Ramos (cell line): ENCODE results near the gene PRUNE2.
"Not testable (repeated sequence)": the region's sequence is repeated elsewhere in the genome, so short reads cannot be mapped to it uniquely, and the experiment has no call there.

Experiments
- in situ Hi-C: fragments of 300-500 bp; cut with MboI; formaldehyde crosslinking; loops from one replicate; pipeline ENCODE4 v1.14.3; 2022; ENCODE audit warnings: low sequenced_read_pairs; ENCODE audit not compliant: unreplicated experiment

PRUNE2 gene, protein sequence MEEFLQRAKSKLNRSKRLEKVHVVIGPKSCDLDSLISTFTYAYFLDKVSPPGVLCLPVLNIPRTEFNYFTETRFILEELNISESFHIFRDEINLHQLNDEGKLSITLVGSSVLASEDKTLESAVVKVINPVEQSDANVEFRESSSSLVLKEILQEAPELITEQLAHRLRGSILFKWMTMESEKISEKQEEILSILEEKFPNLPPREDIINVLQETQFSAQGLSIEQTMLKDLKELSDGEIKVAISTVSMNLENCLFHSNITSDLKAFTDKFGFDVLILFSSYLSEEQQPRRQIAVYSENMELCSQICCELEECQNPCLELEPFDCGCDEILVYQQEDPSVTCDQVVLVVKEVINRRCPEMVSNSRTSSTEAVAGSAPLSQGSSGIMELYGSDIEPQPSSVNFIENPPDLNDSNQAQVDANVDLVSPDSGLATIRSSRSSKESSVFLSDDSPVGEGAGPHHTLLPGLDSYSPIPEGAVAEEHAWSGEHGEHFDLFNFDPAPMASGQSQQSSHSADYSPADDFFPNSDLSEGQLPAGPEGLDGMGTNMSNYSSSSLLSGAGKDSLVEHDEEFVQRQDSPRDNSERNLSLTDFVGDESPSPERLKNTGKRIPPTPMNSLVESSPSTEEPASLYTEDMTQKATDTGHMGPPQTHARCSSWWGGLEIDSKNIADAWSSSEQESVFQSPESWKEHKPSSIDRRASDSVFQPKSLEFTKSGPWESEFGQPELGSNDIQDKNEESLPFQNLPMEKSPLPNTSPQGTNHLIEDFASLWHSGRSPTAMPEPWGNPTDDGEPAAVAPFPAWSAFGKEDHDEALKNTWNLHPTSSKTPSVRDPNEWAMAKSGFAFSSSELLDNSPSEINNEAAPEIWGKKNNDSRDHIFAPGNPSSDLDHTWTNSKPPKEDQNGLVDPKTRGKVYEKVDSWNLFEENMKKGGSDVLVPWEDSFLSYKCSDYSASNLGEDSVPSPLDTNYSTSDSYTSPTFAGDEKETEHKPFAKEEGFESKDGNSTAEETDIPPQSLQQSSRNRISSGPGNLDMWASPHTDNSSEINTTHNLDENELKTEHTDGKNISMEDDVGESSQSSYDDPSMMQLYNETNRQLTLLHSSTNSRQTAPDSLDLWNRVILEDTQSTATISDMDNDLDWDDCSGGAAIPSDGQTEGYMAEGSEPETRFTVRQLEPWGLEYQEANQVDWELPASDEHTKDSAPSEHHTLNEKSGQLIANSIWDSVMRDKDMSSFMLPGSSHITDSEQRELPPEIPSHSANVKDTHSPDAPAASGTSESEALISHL (N-terminal part only)

DNA sequence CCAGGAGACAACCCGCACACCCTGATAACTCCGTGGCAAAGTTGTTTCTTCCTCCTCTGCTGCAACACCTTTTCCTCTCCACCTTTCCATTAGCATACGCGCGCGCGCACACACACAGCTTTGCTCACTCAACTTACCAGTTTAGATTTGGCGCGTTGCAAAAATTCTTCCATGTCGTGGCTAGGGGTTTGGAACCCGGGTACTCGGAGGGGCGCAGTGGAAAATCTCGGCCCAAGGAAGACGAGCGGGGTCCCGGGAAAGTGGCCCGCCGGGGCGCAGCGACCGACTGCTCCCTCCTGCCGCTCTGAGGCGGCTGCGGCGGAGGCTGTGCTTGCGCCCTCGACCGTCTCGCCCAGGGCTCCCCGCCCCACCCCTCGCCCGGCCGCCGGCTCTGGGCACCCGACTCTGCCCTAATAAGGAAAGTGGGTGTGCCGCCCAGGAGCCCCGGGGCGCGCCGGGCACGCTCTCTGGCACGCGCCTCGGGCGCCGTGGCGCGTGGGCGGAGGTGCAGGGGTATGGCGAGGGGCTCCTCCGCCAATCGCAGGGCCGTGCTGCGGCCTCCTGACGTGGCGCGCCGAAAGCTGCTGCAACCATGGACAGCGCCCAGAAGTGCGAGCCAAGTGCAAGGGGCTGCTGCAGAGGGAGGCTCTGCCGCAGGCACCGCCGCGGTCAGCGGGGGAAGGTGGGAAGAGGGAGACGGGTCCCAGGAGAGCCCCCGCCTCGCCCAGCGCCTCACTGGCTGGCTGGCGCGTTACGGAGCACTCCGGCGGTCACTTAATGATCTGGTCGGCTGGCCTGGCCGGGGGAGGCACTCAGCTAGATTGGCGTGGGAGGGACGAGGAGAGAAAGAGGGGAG, at the start of gene PRUNE2:
TSS of gene PRUNE2 (minus strand) at position 324 of the 856 bp plus-strand sequence. CDS start at position 173, 151 bp downstream.
- in situ Hi-C loops: no loop called here

DNA sequence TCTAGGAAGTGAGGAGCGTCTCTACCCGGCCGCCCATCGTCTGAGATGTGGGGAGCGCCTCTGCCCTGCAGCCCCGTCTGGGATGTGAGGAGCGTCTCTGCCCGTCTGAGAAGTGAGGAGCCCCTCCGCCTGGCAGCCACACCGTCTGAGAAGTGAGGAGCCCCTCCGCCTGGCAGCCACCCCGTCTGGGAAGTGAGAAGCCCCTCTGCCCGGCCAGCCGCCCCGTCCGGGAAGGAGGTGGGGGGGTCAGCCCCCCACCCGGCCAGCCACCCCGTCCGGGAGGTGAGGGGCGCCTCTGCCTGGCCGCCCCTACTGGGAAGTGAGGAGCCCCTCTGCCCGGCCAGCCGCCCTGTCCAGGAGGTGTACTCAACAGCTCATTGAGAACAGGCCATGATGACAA, 49.5 kb upstream of the PRUNE2 start:
- in situ Hi-C loops: not testable (repeated sequence)

DNA sequence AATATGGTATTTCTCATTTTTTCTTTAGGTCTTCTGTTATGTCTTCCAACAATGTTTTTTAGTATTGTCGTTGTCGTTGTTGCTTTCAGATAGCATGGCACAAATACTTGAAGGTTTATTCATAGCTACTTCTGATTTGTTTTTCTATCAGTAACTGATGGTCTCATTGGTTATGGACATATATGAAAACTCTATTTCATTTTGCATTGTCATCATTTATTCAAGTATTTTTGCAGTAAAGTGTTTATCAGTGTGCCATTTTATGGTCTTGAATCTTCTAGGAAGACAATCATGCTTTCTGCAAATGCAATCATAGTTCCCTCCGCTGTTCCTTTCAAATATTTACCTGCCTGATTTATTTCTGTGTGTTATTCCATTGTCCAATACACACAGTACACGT, 44.0 kb upstream of the PRUNE2 start:
- in situ Hi-C loops: no loop called here

DNA sequence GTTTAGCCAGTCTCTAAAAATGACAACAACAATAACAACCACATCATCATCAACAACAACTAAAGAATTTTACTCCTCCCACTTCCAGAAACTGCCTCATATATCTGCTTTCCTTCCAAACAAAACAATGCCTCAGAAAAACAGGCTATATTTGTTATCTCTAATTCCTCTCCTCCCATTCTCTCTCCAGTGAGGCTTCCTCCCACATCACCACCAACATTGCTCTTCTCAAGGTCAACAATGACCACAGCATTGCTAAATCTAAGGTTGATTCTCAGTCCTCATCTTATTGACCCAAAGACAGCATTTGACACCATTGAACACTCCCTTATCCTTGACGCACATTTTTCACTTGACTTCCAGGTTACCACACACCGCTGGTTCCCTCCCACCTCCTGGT, 38.1 kb upstream of the PRUNE2 start:
- in situ Hi-C loops: no loop called here

DNA sequence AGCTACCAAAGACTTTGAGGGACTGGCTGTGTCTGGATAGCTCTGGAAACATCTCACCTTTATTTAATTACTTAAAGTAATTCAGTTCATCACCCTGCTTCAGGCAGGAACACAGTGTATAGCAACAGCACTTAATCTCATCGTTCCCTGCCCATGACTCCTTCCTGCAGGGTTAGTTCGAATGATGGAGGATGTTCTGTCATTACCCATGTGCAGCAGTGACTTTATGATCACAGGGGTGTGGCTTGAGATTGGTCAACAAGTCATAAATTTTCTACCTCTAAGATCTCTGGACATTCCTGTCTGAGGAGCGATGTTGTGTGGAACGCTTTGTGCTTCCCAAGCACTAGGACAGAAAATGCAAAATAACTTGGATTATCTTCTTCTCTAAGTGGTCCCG, 37.1 kb upstream of the PRUNE2 start:
- in situ Hi-C loops: no loop called here

DNA sequence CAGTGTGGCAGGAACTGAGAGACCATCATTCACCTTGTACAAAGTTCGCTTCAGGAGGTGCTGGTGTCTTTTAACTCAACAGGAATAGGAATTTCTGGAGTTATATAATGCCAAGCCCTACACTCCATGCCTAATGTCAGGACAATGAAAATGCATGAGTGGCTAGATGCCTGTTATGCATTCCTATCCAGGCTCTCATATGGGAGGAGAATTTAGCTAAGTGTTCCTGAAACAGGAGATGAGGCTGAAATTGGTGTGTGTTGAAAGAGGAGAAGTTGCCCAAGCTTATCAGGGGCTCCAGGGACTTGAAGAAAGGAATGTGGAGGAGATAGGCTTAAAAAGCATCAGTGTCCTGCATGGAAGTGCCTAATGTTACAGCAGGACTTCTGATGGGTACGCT, 26.8 kb upstream of the PRUNE2 start:
- in situ Hi-C loops: no loop called here

DNA sequence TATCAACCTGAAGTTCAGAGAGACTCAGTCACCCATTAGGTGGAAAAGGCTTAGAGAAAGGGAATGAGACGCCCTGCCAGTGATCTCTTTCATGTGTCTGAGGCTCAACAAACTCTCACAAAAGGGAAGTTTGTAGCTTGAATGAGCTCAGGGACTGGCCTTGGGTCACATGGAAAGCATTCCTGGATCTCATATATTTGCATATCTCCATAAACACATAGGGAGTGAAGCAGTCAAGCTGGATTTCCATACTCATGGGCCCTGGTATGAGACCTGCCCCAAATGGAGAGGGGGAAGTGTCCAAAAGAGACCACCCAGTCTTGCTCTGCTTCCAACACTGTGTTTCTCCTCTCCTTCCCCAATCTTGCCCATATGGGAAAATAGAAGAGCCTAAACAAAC, 26.4 kb upstream of the PRUNE2 start:
- in situ Hi-C loops: no loop called here

DNA sequence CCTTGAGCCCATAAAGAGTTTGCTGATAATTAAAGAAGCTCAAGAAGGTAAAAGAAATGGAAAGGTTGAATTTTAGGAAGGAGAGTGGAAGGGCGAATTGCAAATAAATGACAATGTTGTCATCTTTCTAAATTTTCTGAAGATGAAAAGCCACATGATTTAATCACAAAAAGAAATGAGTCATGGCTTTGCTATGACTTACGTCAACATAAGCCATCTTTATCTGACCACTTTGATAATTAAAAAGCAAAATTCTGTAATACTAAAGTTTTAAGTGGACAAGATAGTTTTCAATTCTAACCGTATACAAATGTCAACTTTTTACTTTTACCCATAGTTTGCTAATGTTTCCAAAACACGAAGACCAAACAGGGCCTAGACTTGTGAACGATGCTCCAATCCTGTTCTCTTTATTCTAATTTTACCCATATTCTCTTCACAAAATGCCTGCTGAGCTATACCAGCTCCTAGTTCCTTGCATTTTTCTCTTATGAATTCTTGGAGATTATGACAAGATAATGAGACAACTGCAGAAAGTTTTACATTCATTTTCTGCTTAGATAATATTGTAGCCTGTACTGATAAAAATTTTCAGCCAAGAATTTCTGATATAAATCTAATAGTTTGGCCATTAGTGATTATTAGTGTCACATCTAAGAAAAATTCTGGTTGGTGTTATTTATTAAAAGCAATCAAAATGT, 21.8 kb upstream of the PRUNE2 start:
- in situ Hi-C loops: no loop called here

DNA sequence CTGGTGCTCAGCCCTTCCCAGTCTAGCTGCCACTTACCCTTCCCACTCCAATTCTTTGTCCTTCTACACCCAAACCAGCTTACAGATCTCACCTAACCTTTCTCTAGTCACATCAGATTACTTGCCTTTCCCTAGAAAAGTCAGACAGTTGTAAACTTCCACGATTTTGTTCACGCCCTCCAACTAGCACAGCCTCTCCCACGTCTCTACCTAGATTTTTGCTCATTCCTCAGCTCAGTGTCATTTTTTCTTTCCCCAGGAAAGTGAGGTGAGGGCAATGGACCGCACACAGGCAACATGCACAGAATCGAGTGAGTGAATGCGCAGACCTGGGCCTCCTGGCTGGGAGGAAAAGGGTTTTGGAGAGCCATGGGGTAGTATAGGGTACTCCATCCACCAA, 20.9 kb upstream of the PRUNE2 start:
- in situ Hi-C loops: no loop called here

DNA sequence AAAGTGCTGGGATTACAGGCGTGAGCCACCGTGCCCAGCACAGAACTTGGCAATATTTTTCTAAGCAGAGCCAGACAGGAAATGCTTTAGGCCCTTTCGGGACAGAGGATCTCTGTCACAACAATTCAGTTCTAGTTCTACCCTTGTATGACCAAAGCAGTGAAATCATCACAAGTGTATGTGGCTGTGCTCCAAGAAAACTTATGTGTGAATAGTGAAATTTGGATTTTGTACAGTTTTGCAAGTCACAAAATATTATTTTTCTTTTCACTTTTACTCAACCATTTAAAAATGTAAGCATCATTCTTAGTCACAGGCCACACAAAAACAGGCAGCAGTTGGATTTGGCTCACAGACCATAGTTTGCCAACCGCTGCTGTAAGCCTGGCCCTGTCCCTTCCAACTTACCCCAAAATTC, 20.4 kb upstream of the PRUNE2 start:
- in situ Hi-C loops: no loop called here

DNA sequence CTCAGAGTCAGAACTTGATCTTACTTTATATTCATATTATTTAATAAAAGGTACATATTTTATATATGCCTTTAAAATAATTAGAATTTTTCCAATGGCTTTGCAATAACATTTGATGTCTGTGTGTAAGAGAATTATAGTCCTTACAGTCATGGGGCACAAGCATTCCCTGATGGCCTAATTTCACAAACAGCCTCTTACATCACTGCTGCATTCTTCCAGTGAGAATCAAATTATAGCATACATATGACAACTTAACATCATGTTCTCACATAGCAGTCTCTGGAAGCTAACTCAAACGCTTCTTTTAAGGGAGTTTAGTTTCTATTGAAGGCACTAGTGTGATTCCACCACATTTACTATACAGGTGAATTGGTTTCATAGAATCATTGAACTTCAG, 15.3 kb upstream of the PRUNE2 start:
- in situ Hi-C loops: no loop called here

DNA sequence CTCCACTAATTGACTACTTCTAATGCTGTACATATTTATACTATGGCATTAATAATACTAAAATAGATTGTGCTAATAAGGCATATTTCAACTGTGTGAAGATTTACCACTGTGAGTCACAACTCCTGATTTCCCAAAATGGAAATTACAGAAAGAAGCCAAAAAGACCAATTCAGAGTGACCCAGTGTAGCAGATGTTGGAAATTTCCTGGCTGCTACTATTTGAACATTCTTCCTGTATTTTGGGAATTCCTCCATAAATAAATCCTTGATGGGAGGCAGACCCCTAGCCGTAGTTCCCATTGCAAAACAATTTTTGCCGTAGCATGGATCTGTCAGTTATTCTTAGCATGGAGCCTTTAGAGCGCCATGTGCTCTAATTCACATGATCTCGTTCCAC, 11.4 kb upstream of the PRUNE2 start:
- in situ Hi-C loops: no loop called here

DNA sequence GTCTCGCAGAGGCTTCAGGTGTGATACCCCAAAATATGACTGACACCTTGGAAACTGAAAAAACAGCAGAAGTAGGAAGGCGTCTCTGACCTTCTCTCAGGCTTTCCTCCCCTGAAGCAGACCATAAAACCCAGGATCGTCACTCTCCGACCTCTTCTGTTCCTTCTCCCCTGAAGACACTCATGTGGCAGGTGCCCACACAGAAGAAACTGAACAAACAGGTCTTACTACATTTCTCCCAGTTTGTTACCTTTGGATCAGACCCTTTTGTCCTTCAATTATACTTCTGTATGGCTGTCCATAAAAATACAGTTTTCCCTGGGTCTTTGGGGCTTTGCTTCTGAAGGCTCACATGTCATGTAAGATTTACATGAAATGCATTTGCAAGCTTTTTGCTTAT, 10.3 kb upstream of the PRUNE2 start:
- in situ Hi-C loops: no loop called here

DNA sequence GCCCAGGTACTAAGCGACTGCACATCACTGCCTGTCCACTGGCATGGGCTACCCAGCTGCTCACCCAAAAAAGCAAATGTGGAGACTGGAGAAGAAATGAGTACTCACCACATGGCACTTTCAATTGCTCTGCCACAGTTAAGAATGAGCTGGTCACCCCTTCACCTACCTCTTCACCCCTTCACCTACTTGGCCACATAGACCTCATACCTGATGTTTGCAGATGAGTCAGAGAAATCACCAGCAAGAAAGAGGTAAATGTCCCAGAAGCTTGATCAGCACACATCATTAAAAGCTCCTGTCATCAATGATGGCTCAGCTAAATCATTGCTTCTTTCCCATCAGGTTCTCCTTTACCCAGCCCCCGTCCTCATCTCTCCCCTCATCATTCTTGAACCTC, 7.6 kb upstream of the PRUNE2 start:
- in situ Hi-C loops: no loop called here

DNA sequence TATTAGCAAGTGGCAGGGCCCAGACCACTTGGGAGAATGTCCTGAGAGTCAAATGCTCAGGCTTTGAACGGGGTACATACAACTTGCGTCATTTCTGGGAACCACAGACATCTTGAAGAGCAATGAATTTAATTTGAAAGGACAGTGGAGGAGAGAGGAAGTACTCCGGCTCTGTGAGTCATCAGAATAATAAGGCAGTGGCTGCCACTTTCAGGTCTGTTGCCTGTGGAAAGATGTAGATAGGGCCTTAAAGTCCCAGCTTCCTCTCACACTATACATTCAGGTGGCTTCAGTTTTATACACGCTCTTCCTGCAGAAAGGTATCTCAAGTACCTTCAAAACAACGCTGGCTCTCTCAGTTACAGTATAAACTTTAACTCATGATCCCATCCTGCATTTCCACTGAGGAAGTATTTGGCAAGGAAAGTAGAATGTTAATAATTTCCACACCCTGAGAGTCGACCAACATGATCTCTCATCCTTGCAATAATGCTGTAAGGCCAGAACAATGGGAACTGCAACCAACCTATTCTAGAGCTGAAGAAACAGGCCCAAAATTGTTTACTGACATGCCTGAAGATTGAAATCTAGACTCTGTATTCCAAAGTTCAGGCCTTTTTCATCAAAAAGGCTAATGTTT, 6.8 kb upstream of the PRUNE2 start:
- in situ Hi-C loops: no loop called here

DNA sequence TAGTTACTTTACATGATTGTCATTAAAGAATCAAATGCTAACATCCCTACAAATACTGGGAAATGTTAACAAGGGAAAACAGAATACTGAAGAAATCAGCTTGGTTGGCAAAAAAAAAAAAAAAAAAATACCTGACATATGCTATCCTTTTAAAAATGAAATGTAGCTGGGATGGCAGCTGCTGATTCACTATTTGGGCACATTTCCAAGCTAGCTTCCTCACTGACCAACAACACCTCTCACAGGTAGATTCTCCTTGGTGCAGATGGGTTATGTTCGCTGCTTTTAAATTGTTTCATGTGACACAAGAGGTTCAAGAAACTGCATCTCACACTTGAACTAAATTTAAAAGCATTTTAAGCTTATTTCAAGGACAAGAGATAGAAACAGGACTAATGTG, 6.1 kb upstream of the PRUNE2 start:
- in situ Hi-C loops: no loop called here

DNA sequence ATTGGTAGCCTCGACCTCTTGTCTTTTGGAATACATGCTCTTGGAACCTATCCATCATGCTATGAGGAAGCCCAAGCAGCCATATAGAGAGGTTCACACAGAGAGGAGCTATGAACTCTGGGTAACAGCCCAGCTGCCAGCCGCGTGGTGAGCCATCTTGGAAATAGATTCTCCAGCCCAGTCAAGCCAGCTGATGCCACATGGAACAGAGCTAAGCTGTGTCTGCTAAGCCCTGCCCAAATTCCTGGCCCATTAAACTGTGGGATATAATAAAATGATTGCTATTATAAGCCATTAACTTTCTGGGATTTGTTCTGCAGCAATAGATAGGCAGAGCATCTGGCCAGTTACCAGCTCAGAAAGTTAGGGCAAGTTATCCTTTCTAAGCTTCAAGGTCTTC, 4.9 kb upstream of the PRUNE2 start:
- in situ Hi-C loops: no loop called here

DNA sequence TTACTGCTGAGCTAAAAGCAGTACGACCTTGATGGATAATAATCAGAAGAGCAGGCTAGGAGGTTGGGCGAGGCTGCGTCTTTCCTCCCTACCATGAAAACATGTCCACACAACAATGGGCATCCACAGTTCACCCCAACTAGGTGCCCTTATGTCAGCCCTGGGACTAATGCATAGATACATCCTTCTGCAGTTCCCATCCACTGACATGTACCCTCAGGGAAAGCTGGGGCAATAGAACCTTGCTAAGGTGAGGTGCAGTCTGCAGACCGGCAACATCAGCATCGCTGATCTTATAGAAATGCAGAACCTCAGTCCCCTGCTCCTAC, 697 bp upstream of the PRUNE2 start:
- in situ Hi-C loops: no loop called here
